Transverse colon (tissue), 4 donors: ENCODE data around the gene OSBPL9. TPM values are rescaled to one million over a fixed set of nuclear protein-coding genes. Genes with fewer than 3 reads are reported as not detected.
"Not testable (repeated sequence)": the region's sequence is repeated elsewhere in the genome, so short reads cannot be mapped to it uniquely, and the experiment has no call there.

Experiments
- DNase-seq: peaks from one replicate; pipeline ENCODE4 v3.0.0-alpha.2; 2019
- H3K27ac ChIP-seq, 4 donors: fragments of 200-600 bp; sonication (generic); 2 replicates each; pipeline ENCODE4 v1.5.1; 2016 to 2018; ENCODE audit warnings: inconsistent platforms in 4 of 4
- H3K27me3 ChIP-seq: fragments of 200-600 bp; sonication (generic); 2 replicates; pipeline ENCODE4 v1.5.1; 2017; ENCODE audit warnings: inconsistent platforms
- H3K36me3 ChIP-seq, 4 donors: fragments of 200-600 bp; sonication (generic); 2 replicates each; pipeline ENCODE4 v1.5.1; 2017 to 2019; ENCODE audit warnings: inconsistent platforms in 4 of 4
- H3K4me1 ChIP-seq, 4 donors: fragments of 200-600 bp; sonication (generic); 2 replicates each; pipeline ENCODE4 v1.5.1; 2017 to 2020; ENCODE audit warnings: inconsistent platforms in 4 of 4
- H3K4me3 ChIP-seq, 4 donors: fragments of 200-600 bp; sonication (generic); 1 replicate in 1 of 4; 2 replicates in 3 of 4; pipeline versions ENCODE4 v1.5.1 to v1.6.1; 2017 to 2019; ENCODE audit warnings: inconsistent platforms in 4 of 4
- H3K9me3 ChIP-seq, 2 donors: fragments of 200-600 bp; sonication (generic); 2 replicates each; pipeline ENCODE4 v1.5.1; 2017 to 2019; ENCODE audit warnings: inconsistent platforms in 2 of 2
- CTCF ChIP-seq, 5 experiments: fragments of 200-600 bp in 3 of 5; fragments of 450-650 bp in 2 of 5; sonication (generic) in 3 of 5; IDR thresholded peaks; 1 replicate in 2 of 5; 2 replicates in 3 of 5; pipeline ENCODE4 v1.5.1; 2016 to 2017; ENCODE audit warnings: antibody characterized with exemption in 5 of 5, inconsistent platforms in 3 of 5, mild to moderate bottlenecking in 2 of 5, moderate library complexity in 1 of 5
- EP300 ChIP-seq: sonication (generic); formaldehyde crosslinking; IDR thresholded peaks from one replicate; pipeline ENCODE4 v1.6.1; 2017; ENCODE audit warnings: antibody characterized with exemption, low read depth
- POLR2A ChIP-seq: fragments of 450-650 bp; IDR thresholded peaks from one replicate; pipeline ENCODE4 v1.6.1; 2016; ENCODE audit warnings: antibody characterized with exemption, mild to moderate bottlenecking, moderate library complexity
- POLR2AphosphoS5 ChIP-seq, 3 donors: sonication (generic); formaldehyde crosslinking; IDR thresholded peaks; one replicate each; pipeline ENCODE4 v1.6.1; 2016; ENCODE audit warnings: antibody characterized with exemption in 3 of 3
- WGBS, 2 donors: methylation state at CpG; one replicate each; pipeline ENCODE4 v1.1.5; 2018; ENCODE audit warnings: low coverage in 1 of 2; 5-methylcytosine and 5-hydroxymethylcytosine counted together
- in situ Hi-C, 4 donors: fragments of 200-750 bp; cut with MboI; loops; one replicate each; pipeline versions ENCODE4 v1.15.0 to v1.15.1; 2017; ENCODE audit warnings: low sequenced_read_pairs in 3 of 4, low pct_ligation_motif_present in 1 of 4, low pct_unique_long_range_greater_than_20kb in 1 of 4
- intact Hi-C: fragments of 100-400 bp; cut with DNase I; formaldehyde crosslinking; loops from one replicate; pipeline ENCODE4 v1.15.1; 2023; ENCODE audit warnings: low total_unique reads
- total RNA-seq, 4 donors: library from RNA; depleted of rRNA; stranded (reverse); fragments of >200 nt; gene quantifications; one replicate each; pipeline ENCODE4 v1.1.0, GENCODE V29; 2016

Gene OSBPL9
- total RNA-seq, 4 donors from 2014 or later = 56.1 to 82.1 (median 65.4) TPM

DNA sequence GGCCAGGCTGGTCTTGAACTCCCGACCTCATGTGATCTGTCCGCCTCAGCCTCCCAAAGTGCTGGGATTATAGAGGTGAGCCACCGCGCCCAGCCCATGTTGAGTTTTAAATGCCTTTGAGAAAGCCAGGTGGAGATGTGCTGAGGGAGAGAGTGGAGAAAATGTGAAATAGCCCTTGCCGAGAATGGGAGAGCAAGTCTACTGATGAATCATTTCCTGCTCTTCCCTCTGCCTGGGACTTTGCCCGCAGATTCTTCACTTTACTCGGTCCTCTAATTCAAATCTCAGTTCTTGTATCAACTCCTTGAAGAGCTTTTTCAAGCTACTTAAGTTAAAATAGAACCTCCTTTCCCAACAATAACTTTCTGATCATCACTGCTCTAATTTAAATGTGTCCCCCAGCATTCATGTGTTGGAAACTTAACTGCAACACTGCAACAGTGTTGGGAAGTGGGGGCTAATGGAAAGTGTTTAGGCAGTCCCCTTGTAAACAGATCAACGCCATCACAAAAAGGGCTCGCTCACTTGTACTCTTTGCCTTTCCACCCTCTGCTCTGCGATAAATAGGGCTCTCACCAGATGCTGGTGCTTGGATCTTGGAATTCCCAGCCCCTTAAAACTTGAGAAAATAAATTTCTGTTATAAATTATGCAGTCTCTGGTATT is 27.8 kb downstream of the OSBPL9 start:
- 68 to 80% methylated on average over 8 to 10 of the region's 10 CpGs for WGBS, 2 donors

GRCh38 chr1:51646592-51646991 is 29.7 kb downstream of the OSBPL9 start:
- H3K4me3 ChIP-seq, H3K9me3 ChIP-seq, H3K27me3 ChIP-seq, DNase-seq, H3K27ac ChIP-seq, H3K36me3 ChIP-seq, intact Hi-C loops: not testable (repeated sequence)
- H3K4me1 ChIP-seq = peaks cover 15 to 51% (median 22%) of the 10 kb centered on the region in 4 donors
- in situ Hi-C loops = loop anchor here in 1 of 4 donors (25.0 kb wide), 1 partner anchor 116 kb away; no protein-coding TSS in a partner anchor
- WGBS, 2 donors = 89 to 99% methylated on average over 3 of the region's 3 CpGs

More for the DNA sequence above, 27.8 kb downstream of the OSBPL9 start:
- intact Hi-C loops (no loop called here), in situ Hi-C loops (loop anchor here in 1 of 4 donors (25.0 kb wide), 1 partner anchor 118 kb away; no protein-coding TSS in a partner anchor)
- TF ChIP-seq POLR2AphosphoS5 (IDR thresholded peaks at IDR 0.05) = no peak
- TF ChIP-seq POLR2A = no peak
- no peak for TF ChIP-seq EP300
- Histone ChIP-seq H3K27me3 (no peaks in the 10 kb centered on the region), H3K27ac (peak overlapping the region; percentile 64 to 80 (median 76)), H3K4me3 (no peak overlapping the region), H3K36me3 (no peaks in the 10 kb centered on the region), H3K4me1 (peaks cover 18 to 52% (median 22%) of the 10 kb centered on the region in 4 donors), H3K9me3 (no peaks in the 10 kb centered on the region)
- peak; percentile 21 for DNase-seq

DNA sequence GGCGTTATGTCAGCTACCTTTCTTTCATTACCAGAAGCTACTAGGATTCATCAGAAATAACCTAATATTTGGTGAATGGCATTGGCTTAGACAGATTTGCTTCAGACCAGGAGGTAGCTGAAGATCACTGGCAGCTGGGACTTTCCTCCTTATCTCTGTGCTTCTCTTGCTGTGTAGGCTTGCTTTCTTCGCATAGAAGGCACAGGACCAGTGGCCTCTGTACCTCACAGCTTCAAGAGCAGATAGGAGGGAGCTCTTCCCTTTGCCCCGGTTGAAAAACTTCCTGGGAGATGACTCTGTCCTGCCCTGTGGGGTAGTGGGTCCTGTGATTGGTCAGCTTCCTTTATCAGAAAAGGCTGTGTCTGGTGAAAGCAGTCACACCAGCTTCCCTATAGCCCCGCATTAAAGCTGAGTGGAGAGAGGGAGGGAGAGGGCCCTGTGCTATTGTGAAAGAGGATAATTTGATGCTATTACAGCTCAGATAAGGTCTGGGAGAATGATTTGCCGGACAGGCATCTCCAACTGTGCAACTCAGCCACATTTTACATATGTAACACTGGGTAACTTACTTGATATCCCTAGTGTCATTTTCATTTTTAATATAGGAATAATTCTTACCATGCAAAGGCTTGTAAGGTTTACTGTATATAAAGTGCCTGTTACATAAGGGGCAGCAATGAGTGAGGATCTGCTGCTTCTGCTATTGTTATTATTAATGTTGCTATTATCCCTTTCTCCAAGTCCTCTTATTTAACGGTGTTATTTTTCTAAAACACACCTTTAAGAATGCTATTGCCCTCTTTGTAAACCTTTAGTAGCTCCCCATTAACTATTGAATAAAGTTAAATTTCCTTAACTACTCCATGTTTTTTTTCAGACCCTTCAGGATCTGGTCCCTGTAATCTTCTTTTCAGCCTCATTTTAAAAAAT is 31.6 kb downstream of the OSBPL9 start:
- peak; percentile 56 for DNase-seq
- no peak overlapping the region for H3K4me3 ChIP-seq

DNA sequence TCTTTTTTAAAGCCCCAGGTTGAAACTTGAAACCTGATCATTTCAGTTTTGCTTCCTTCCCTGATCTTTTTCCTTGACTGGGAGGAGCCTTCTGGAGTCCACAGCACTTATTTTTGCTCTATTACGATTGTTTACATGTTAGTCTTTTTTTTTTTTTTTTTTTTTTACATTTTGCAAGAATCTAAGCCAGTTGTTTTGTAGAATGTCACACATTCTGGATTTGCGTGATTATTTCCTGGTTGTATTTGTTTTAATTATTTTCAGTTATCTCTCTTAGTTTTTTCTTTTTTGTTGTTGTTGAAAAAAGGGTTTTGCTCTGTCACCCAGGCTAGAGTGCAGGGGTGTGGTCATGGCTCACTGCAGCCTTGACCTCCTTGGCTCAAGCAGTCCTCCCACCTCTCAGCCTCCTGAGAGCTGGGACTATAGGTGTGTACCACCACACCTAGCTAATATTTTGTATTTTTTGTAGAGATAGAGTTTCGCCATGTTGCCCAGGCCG is 32.8 kb downstream of the OSBPL9 start:
- DNase-seq = no peak
- no peak for TF ChIP-seq EP300
- no peak for TF ChIP-seq POLR2AphosphoS5 (IDR thresholded peaks at IDR 0.05)
- no peak for TF ChIP-seq POLR2A
- no peak for TF ChIP-seq CTCF (IDR thresholded peaks at IDR 0.05)
- H3K36me3 ChIP-seq = peaks cover 0 to under 1% (median 0%) of the 10 kb centered on the region in 4 donors
- no peaks in the 10 kb centered on the region for H3K9me3 ChIP-seq
- in situ Hi-C loops = loop anchor here in 1 of 4 donors (25.0 kb wide), 1 partner anchor 113 kb away; no protein-coding TSS in a partner anchor
- peaks cover 15 to 31% (median 17%) of the 10 kb centered on the region in 4 donors for H3K4me1 ChIP-seq
- intact Hi-C loops = no loop called here
- peak overlapping the region in 3 of 4 donors; percentile 27 to 71 (median 66) for H3K27ac ChIP-seq
- WGBS, 2 donors = 60 to 82% methylated on average over 4 of the region's 4 CpGs
- H3K4me3 ChIP-seq = no peak overlapping the region
- H3K27me3 ChIP-seq = no peaks in the 10 kb centered on the region

More for the DNA sequence above, 31.6 kb downstream of the OSBPL9 start:
- in situ Hi-C loops (loop anchor here in 1 of 4 donors (25.0 kb wide), 1 partner anchor 114 kb away; no protein-coding TSS in a partner anchor), intact Hi-C loops (no loop called here)
- TF ChIP-seq POLR2AphosphoS5 (IDR thresholded peaks at IDR 0.05) (peak in 1 of 3 donors; percentile 30), EP300 (no peak), POLR2A (no peak), CTCF (IDR thresholded peaks at IDR 0.05) (no peak)
- Histone ChIP-seq H3K27ac (peak overlapping the region; percentile 12 to 71 (median 50)), H3K27me3 (no peaks in the 10 kb centered on the region), H3K4me1 (peaks cover 13 to 36% (median 16%) of the 10 kb centered on the region in 4 donors), H3K9me3 (no peaks in the 10 kb centered on the region), H3K36me3 (no peaks in the 10 kb centered on the region)
- WGBS, 2 donors = 54 to 74% methylated on average over 2 to 6 of the region's 6 CpGs
